HG03175 (cell line): ENCODE data around the gene KIF21A.
A peak's percentile ranks its signal among the peaks of the same experiment; 100 is the strongest.
"Not testable (repeated sequence)": the region's sequence is repeated elsewhere in the genome, so short reads cannot be mapped to it uniquely, and the experiment has no call there.

Source experiments
- ATAC-seq: cut with Tn5 transposase; IDR thresholded peaks from one replicate; pipeline ENCODE4 v1.9.1; 2021; ENCODE audit warnings: mild to moderate bottlenecking, moderate library complexity; ENCODE audit not compliant: unreplicated experiment

The KIF21A gene

DNA sequence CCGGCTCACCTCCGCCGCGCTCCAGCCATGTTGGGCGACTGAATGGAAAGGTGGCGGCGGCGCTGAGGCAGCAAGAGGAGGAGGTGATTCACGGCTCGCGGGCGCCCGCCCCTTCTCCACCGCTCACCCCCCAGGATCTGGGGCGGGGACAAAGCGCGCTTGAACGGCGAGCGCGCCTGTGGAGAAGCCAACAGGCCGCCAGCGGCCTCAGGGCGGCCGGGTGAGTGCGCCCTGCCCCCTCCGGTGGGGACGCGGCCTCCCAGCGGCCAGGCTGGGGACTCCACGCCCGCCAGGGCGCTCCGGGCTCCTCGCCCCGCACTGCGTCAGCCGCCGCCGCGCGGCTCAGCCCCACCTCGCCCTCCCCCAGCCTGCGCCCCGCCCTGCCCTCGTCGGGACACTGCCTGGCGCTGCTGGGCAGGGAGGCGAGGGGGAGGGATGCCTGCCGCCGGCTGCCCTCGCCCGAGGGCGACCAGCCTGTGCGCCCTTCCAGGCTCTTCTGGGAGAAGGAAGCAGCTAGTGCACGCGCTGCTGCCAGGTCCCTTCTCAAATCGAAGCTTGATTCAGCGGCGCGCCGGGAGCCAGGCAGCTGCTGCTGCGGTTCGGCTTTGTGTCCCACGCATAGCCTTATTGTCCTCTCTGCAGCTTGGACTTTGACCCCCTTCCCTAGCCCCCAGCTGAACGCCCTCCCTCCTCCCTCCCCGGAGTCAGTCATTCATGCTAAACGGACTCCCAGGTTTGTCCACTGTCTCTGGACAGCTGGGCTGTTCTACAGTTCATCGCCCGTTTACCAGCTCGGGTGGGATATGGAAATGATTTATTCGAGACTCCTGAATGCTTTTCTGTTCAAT, at the start of gene KIF21A:
KIF21A (minus strand) TSS at position 40 of the 848 bp plus-strand sequence. CDS start 150 bp downstream, outside the sequence.
- ATAC-seq: peak; percentile 95

GRCh38 chr12:39490500-39491282, 47.8 kb upstream of the KIF21A start:
- ATAC-seq: no peak

GRCh38 chr12:39483597-39483996, 40.7 kb upstream of the KIF21A start:
- no peak for ATAC-seq

DNA sequence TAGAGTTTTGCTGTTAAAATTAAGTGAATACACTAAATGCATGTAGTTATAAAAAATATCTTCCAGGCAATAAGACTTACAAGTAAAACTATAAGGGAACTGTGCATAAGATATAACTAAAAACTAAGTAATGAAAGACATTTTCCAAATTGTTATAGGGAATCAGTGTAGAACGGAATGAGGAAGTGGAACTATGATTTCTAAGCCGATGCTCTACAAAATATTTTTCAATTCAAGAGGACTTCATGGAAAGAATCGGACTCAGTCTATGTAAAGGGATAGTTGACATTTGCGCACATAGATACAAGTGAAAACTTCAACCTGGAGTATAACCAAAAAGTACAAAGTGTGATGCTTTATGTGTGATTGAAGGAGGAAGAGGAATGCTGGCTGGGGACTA, 40.1 kb upstream of the KIF21A start:
- ATAC-seq: no peak

DNA sequence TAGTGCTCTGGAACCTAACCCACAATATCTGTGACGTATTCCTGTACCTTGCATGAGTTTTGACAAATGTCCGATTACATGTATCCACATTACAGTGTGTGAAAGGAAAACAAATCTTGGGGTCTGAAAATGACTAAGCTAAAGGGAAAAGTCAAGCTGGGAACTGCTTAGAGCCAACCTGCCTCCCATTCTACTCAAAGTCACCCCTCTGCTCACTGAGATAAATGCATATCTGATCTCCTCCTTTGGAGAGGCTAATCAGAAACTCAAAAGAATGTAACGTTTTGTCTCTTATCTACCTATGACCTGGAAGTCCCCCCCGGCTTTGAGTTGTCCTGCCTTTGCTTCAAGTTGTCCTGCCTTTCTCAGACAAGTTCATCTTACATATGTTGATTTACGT, 34.0 kb upstream of the KIF21A start:
- ATAC-seq: no peak

- no peak for ATAC-seq
Observed at GRCh38 chr12:39476121-39476520, 33.2 kb upstream of the KIF21A start.

DNA sequence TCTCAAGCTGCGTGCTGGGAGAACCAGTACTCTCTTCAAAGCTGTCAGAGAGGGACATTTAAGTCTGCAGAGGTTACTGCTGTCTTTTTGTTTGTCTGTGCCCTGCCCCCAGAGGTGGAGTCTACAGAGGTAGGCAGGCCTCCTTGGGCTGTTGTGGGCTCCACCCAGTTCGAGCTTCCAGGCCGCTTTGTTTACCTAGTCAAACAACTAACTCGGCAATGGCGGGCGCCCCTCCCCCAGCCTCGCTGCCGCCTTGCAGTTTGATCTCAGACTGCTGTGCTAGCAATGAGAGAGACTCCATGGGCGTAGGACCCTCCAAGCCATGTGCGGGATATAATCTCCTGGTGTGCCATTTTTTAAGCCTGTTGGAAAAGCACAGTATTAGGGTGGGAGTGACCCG, 32.2 kb upstream of the KIF21A start:
- ATAC-seq: not testable (repeated sequence)

DNA sequence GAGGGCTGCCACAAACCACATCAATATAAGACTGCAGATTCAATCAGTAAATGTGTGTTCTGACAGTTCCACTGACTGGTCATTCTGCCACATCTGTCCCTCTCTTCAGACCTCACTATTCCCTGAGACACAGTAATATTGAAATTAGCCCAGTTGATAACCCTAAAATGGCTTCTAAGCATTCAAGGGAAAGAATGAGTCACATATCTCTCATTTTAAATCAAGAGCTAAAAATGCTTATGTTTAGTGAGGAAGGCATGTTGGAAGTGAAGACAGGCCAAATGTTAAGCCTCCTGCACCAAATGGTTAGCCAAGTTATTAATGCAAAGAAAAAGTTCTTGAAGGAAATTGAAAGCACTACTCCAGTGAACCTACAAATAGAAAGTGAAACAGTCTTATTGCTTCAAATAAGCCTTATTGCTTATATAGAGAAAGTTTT, 24.5 kb upstream of the KIF21A start:
- ATAC-seq: peak; percentile 71

- ATAC-seq: no peak
Observed at GRCh38 chr12:39464976-39465695, 22.2 kb upstream of the KIF21A start.

GRCh38 chr12:39461059-39461458, 18.1 kb upstream of the KIF21A start:
- ATAC-seq: no peak

GRCh38 chr12:39459027-39459434, 16.1 kb upstream of the KIF21A start:
- ATAC-seq: no peak

GRCh38 chr12:39451977-39452376, 9.1 kb upstream of the KIF21A start:
- ATAC-seq: no peak

DNA sequence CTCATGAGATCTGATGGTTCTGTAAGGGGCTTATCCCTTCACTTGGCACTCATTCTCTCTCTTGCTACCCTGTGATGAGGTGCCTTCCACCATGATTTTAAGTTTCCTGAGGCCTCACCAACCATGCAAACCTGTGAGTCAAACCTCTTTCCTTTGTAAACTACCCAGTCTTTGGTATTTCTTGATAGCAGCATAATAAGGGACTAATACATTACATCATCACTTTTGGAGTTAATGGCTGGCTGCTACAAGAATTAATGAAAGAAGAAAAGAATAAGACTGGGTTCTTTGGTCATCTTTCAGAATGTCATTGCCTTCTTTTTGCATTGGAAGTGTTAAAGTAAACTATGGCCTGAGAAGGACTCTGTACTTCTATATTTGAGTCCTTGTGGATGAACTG, 5.1 kb upstream of the KIF21A start:
- ATAC-seq: no peak

GRCh38 chr12:39443929-39444209, 949 bp upstream of the KIF21A start:
- no peak for ATAC-seq

DNA sequence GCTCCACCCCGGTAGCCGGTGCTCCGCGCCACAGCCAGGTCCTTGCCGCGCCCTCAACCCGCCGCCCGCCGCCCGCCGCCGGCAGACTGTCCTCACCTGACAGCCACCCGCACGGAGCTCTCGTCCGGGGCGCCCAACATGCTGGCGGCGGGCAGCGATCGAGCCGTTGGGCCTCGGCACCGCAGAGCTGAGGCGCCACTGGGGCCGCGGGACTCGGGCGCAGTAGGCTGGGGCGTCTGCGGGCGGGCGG, 164 bp downstream of the KIF21A start:
- ATAC-seq: no peak

GRCh38 chr12:39441963-39442830, 723 bp downstream of the KIF21A start:
- peak; percentile 13 for ATAC-seq

GRCh38 chr12:39441189-39441962, 1.5 kb downstream of the KIF21A start:
- no peak for ATAC-seq

- ATAC-seq: no peak
Observed at GRCh38 chr12:39440781-39441180, 2.1 kb downstream of the KIF21A start.

GRCh38 chr12:39440101-39440500, 2.8 kb downstream of the KIF21A start:
- ATAC-seq: no peak

DNA sequence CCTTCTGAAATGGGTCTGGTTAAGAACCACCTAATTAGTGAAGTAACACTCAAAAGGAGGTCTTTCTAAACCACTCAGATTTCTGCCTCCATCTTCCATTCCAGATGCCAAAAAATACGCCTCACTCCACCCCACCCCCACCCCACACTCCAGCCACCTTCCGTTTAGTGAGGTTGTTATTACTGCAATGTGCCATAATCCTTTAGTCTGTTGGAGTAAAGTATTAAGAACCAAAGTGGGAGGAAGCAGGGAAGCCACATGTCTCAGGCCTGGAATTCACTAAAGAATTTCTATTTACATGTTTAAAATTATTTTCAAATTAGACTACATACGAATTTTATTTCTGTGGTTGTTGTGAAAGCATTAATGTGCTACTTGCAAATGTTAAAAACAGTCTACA, 7.4 kb downstream of the KIF21A start:
- ATAC-seq: no peak
